GM21528 (cell line): Measurements from ENCODE around the gene PTHLH.

Experiments used
- ATAC-seq: cut with Tn5 transposase; IDR thresholded peaks from one replicate; pipeline ENCODE4 v1.9.1; 2021; ENCODE audit warnings: mild to moderate bottlenecking, moderate library complexity; ENCODE audit not compliant: unreplicated experiment, low FRiP score

The PTHLH gene

GRCh38 chr12:27975222-27976136 lies 2.9 kb upstream of the PTHLH start:
- no peak for ATAC-seq

GRCh38 chr12:27974735-27975221 lies 2.2 kb upstream of the PTHLH start:
- ATAC-seq, result no peak

DNA sequence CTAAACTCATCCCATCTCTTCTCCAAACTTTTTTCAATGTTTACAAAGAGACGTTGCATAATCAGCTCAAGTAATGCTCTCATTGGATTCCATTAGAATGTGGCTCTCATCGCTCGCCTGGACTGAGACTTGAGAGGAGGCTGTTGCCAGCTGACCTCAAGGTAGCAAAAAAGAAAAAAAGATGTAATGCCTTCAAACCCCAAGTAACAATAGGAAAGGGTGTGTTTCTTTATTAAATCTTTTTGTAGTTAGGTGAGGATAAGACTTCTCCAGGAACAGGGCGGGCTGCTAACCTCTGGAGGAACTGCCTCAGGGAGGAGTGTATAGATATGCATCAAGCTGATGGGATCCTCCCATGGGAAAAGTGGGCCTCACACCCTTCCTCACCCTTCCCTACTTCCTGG lies 956 bp upstream of the PTHLH start:
- no peak for ATAC-seq

DNA sequence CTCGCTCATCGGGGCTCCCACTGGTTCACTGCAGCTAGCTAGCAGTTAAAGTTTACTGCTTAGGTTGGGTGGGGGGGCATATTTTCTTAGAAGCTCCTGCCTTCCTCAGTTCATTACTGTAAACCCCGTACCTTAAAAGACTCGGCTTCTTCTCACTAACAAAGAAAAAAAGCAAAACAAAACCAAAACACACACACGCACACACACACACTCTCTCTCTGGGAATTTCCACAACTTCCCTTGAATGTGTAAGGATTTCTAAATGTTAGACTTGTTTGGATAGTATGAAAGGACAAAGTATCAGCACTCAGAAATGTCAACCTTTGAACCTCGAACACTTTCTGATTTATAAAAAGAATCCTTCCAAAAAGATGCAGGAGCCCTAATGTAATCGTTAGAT lies 927 bp downstream of the PTHLH start:
- ATAC-seq, result no peak

- ATAC-seq, result no peak
Measured at GRCh38 chr12:27971121-27971489, 1.4 kb downstream of the PTHLH start.

GRCh38 chr12:27970401-27971120 lies 2.0 kb downstream of the PTHLH start:
- ATAC-seq, result peak; percentile 27

DNA sequence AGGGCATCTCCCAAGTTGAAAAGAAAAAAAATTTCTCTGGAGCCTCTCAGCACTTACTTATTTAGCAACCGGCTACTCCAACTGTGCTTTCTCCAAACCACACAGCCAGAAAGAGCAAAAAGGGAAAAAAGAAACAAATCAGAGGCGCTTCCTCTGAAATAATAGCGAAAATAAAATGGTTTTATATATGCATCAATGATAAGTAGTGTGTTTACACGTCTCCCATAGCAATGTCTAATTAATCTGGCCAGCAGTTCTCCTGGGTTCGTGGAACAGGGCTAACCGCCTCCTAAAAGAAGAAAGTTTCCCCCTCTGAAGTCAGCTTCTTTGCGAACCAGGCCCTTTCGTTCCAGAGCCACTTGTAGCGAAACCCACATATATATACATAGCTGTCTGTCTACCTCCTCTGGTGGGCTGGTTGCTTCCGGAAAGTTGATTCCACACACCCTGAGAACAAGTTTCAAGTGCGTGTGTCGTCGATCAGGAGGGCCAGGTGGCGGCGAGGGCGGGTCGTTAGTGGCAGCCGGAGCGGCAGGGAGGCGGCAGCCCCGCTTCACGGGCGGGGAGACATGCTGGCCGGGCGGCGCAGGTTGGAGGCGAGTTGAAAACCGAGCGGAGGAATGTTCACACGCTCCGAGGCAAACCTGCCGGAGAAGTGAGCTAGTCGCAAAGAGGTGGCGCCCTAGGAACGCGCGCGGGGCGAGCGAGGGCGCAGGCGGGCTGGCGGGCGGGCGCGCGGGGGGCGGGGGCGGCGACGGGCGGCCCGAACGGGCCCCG lies 2.7 kb downstream of the PTHLH start:
- peak; percentile 91 for ATAC-seq

DNA sequence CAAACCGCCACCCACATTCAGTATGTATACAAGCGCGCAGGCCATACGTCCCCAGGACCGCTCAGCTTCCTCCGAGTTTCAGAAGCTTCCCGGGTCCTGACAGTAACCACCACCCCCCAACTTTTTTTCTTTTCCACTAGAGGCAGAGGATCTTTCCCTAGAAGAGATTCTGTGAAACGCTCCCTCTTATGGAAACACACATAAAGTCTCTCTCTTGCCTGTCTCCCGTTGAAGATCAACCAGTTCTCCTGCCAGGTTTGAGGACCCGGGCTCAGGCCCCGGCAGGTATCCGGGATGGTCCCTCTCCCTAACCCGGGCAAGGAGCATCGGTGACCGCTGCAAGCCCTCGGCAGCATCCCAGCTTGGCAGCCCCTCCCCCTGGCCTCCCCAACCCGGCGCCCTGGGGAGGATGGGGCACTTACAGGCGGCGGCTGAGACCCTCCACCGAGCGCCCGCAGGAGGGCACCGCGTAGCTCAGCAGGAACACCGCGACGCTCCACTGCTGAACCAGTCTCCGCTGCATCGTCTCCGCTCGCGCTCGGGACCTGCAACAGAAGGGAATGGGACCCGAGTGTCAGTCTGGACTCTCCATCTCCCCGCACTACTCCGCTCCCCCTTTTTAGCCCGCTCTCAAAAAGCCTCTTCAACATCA lies 3.4 kb downstream of the PTHLH start:
- no peak for ATAC-seq

DNA sequence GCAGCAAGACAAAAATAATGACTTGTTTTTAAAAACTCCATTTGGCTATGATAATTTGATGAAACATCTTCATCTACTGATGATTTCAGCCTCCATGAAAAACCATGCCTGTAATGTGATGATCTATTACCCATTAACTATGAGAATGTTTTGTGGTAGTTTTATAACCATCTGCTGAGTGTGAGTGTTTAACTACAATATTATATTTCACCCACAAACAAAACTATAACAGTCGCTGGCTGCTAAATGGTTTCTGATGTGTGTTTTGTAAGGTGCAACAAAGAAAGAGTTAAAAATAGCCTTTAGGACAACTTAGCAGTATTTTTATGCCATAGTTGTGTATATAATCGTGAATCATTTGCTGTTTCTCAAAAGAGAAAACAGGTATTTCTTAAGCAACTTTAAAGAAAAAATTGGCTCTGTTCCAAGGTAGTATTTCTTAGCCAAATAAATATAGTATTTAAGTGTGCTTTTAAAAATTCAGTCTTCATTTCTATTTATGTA lies 4.9 kb downstream of the PTHLH start:
- ATAC-seq, result no peak

DNA sequence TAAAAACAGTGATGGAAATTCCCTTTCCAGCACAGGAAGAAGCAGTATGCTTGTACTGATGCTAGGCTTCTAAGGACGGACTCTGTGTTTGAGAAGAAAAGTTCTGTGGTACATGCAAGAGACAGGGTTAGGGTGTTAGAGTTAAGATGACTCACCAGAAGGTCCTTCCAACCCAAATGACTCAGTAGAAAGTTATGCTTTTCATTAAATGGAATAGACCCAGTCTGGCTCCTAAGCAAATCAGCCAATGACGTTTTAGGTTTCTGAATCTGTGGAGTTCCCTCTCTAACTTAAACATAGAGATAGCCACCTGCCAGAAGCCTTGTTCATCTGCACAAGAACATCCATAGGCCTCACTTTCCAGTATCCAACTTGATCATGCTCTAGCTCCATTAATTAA lies 5.7 kb downstream of the PTHLH start:
- ATAC-seq, result no peak

DNA sequence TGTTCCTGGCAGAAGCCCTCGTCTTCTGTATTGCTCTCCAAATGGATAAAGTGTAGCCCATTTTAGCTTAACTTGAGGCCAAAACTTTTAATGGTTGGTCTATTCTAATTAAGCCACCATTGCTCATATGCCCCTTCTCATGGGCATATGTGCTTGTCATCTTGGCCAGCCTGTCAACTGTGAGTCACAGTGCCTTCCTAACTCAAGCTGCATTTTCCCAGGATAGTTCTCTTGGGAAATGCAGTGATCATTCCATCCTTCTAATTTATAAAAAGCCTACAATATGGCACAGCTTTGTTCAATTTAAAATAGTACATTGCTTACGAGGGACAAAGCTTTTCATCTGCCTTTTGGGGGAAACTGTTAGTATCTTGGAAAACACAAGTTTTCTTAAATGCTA lies 6.6 kb downstream of the PTHLH start:
- no peak for ATAC-seq

DNA sequence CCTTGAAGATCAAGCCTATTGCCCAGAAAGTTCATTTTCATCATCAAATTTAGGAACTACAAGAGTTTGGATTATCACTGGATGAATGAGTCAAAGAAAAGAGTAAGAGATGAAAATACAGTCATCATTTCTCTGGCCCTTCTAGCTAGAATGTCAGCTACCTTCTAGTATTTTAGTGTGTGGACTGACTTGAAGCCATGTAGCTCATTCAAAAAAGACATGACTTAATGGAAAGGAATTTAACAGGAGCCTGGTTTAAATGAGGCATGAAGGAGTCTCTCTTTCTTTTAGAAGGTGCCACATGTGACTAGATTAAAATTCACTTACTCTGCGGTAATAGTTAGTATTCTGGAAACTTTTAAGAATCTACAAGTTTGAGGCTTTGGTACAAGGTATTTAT lies 7.1 kb downstream of the PTHLH start:
- ATAC-seq, result no peak

- no peak for ATAC-seq
Measured at GRCh38 chr12:27964123-27964522, 8.4 kb downstream of the PTHLH start.

- no peak for ATAC-seq
Measured at GRCh38 chr12:27960821-27961220, 11.7 kb downstream of the PTHLH start.

GRCh38 chr12:27958675-27959074 lies 13.9 kb downstream of the PTHLH start:
- no peak for ATAC-seq

DNA sequence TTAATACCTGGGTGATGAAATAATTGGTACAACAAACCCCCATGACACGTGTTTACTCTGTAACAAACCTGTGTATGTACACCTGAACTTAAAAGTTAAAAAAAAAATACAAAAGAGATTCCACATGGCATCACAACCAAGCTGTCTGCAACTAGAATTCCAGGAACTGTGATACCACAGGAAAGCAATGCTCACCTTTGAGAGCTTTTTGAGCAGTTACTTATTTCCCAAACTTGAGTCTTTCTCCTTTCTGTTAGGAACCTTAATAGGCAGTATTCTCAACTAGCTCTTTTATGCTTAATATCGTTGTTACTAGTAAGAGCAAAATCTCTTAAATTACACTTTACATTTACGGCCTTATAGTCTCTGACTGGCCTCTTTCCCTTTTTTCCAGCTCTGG lies 15.2 kb downstream of the PTHLH start:
- ATAC-seq, result no peak

- ATAC-seq, result no peak
Measured at GRCh38 chr12:27953817-27954216, 18.7 kb downstream of the PTHLH start.

GRCh38 chr12:27953348-27953747 lies 19.2 kb downstream of the PTHLH start:
- ATAC-seq, result no peak

DNA sequence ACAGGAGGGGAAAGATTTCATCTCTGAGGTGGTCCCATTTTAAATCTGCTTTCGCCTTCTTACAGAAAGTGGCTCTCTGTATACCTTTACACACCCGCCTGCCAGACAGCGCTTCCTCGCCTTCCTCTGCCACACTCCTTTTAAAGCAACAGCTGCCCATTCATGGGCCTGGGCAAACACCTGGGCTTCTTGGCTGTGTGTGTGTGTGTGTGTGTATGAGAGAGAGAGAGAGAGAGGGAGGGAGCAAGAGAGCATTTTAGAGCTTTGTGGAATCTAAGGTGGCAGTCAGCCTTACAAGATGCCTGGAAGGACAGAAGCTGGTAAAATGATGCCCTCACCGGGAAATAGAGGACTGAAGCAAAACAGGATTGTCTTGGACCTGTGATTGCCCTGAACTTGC lies 20.0 kb downstream of the PTHLH start:
- ATAC-seq, result no peak

DNA sequence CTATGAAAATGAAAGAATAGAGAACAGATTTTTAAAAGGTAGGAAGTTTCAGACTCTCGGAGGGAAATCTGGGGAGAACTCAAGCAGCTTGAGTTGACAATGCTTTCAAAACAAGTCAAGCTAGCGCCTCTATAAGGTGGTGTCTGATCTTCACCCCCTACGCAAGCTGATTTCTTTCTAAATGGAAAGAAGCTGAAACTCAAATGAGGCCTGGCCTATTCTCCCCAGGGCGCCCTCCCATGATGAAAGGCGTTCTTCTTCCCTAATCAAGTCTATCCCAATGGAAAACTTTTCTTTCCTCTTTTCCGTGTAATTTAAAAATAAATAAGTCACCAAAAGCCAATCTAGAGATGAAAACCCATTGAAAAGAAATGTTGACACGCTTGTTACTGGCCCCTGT lies 20.6 kb downstream of the PTHLH start:
- ATAC-seq, result no peak
